Mesendoderm (in vitro differentiated cells): ENCODE results near the gene YEATS4.

ENCODE experiments used
- DNase-seq: peaks from one replicate; pipeline ENCODE4 v3.0.0; 2013
- H2AK5ac ChIP-seq: 2 replicates; pipeline ENCODE4 v1.6.1; 2013; ENCODE audit warnings: low read length, inconsistent platforms
- H2BK120ac ChIP-seq: 2 replicates; pipeline ENCODE4 v1.6.1; 2013; ENCODE audit warnings: low read depth, mild to moderate bottlenecking, low read length, moderate library complexity, mixed read lengths
- H2BK15ac ChIP-seq: replicated peaks from 2 replicates; pipeline ENCODE4 v1.6.1; 2013; ENCODE audit warnings: low read depth, mild to moderate bottlenecking, moderate library complexity
- H2BK5ac ChIP-seq: 2 replicates; pipeline ENCODE4 v1.6.1; 2013; ENCODE audit warnings: low read length, inconsistent platforms
- H3K18ac ChIP-seq: 2 replicates; pipeline ENCODE4 v1.6.1; 2013; ENCODE audit warnings: mild to moderate bottlenecking, low read length, mixed read lengths
- H3K23ac ChIP-seq: one replicate; pipeline ENCODE4 v1.6.1; 2013; ENCODE audit warnings: low read length
- H3K27ac ChIP-seq: 2 replicates; pipeline ENCODE4 v1.5.1; 2013; ENCODE audit warnings: low read depth, mild to moderate bottlenecking, inconsistent platforms, low read length, moderate library complexity
- H3K27me3 ChIP-seq: 2 replicates; pipeline ENCODE4 v1.6.1; 2013; ENCODE audit warnings: low read length, control low read depth, mild to moderate bottlenecking, inconsistent platforms; ENCODE audit not compliant: insufficient read depth, poor library complexity
- H3K36me3 ChIP-seq: 2 replicates; pipeline ENCODE4 v1.6.1; 2013; ENCODE audit warnings: low read length, inconsistent platforms; ENCODE audit not compliant: control insufficient read depth, insufficient read depth
- H3K4ac ChIP-seq: one replicate; pipeline ENCODE4 v1.6.1; 2013; ENCODE audit warnings: low read depth, mild to moderate bottlenecking, low read length, moderate library complexity
- H3K4me1 ChIP-seq: 2 replicates; pipeline ENCODE4 v1.6.1; 2013; ENCODE audit warnings: low read depth, low read length, inconsistent platforms; ENCODE audit not compliant: control insufficient read depth
- H3K4me2 ChIP-seq: 2 replicates; pipeline ENCODE4 v1.6.1; 2013; ENCODE audit warnings: low read length
- H3K4me3 ChIP-seq: 2 replicates; pipeline ENCODE4 v1.5.1; 2013; ENCODE audit warnings: mild to moderate bottlenecking, low read length
- H3K56ac ChIP-seq: one replicate; pipeline ENCODE4 v1.6.1; 2013; ENCODE audit warnings: low read length
- H3K79me1 ChIP-seq: 2 replicates; pipeline ENCODE4 v1.6.1; 2013; ENCODE audit warnings: low read length, inconsistent platforms
- H3K79me2 ChIP-seq: 2 replicates; pipeline ENCODE4 v1.6.1; 2013; ENCODE audit warnings: mild to moderate bottlenecking, low read length; ENCODE audit not compliant: control insufficient read depth, insufficient read depth
- H3K9ac ChIP-seq: 2 replicates; pipeline ENCODE4 v1.6.1; 2013; ENCODE audit warnings: low read length, inconsistent platforms
- H4K5ac ChIP-seq: one replicate; pipeline ENCODE4 v1.6.1; 2013; ENCODE audit warnings: low read length
- H4K8ac ChIP-seq: one replicate; pipeline ENCODE4 v1.6.1; 2013; ENCODE audit warnings: low read depth, mild to moderate bottlenecking, control low read depth, low read length, moderate library complexity
- WGBS: extraction: QIAGEN DNeasy Blood & Tissue Kit; methylation state at CpG from one replicate; pipeline ENCODE4 v1.1.7; 2013; ENCODE audit warnings: low lambda C conversion rate, missing lambda C conversion rate; ENCODE audit not compliant: insufficient coverage; ENCODE audit errors: extremely low coverage; 5-methylcytosine and 5-hydroxymethylcytosine counted together

Gene YEATS4

GRCh38 chr12:69338936-69339335, 20.6 kb upstream of the YEATS4 start:
- no peak overlapping the region for H2BK120ac ChIP-seq
- H3K4me3 ChIP-seq = no peak overlapping the region
- H2BK15ac ChIP-seq = no peak overlapping the region
- no peak overlapping the region for H3K18ac ChIP-seq
- no peak overlapping the region for H3K4me2 ChIP-seq
- DNase-seq = no peak
- no peak overlapping the region for H4K5ac ChIP-seq
- H3K79me2 ChIP-seq = no peaks in the 10 kb centered on the region
- no peaks in the 10 kb centered on the region for H3K36me3 ChIP-seq
- no peak overlapping the region for H2AK5ac ChIP-seq
- H3K23ac ChIP-seq = no peak overlapping the region
- no peak overlapping the region for H3K4ac ChIP-seq
- H3K4me1 ChIP-seq = no peaks in the 10 kb centered on the region
- H3K9ac ChIP-seq = no peak overlapping the region
- no peaks in the 10 kb centered on the region for H3K79me1 ChIP-seq
- H3K27ac ChIP-seq = no peak overlapping the region
- no peak overlapping the region for H3K56ac ChIP-seq
- H3K27me3 ChIP-seq = no peaks in the 10 kb centered on the region
- H4K8ac ChIP-seq = no peak overlapping the region
- H2BK5ac ChIP-seq = no peak overlapping the region

- Histone ChIP-seq H3K23ac (no peak overlapping the region), H2BK15ac (no peak overlapping the region), H4K8ac (no peak overlapping the region), H4K5ac (no peak overlapping the region), H3K9ac (no peak overlapping the region), H3K79me2 (no peaks in the 10 kb centered on the region), H3K4ac (no peak overlapping the region), H3K4me2 (no peak overlapping the region), H2BK120ac (no peak overlapping the region), H3K79me1 (no peaks in the 10 kb centered on the region), H3K36me3 (no peaks in the 10 kb centered on the region), H3K56ac (no peak overlapping the region), H2BK5ac (no peak overlapping the region), H3K27me3 (no peaks in the 10 kb centered on the region), H3K4me3 (no peak overlapping the region), H3K18ac (no peak overlapping the region), H2AK5ac (no peak overlapping the region), H3K4me1 (no peaks in the 10 kb centered on the region), H3K27ac (no peak overlapping the region)
- WGBS = no CpG with 5 or more reads among the region's 2 CpGs
- DNase-seq = no peak
Observed at GRCh38 chr12:69339999-69340398, 19.5 kb upstream of the YEATS4 start.

DNA sequence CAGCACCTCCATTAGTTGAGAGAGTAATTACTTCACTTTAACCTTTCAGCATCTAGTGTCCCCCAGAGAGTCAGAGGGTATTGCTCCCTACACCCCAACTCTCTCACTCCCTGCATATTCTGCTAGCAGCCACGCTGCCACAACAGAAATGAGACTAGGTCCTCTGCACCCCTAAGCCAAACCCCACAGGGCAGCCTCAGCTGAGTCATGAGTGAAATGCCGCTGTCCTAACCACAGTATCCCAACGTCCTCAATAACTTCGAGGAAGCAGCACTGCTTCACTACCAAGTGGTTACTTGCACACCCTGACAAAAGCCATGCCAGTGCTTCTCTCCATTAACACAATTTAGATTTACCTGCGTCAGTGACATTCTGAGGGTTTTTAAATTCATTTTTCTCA, 18.2 kb upstream of the YEATS4 start:
- no peak overlapping the region for H3K56ac ChIP-seq
- no peak overlapping the region for H3K27ac ChIP-seq
- H3K4me1 ChIP-seq = no peaks in the 10 kb centered on the region
- no peaks in the 10 kb centered on the region for H3K27me3 ChIP-seq
- H2BK15ac ChIP-seq = no peak overlapping the region
- no peak overlapping the region for H3K4me3 ChIP-seq
- no peak overlapping the region for H3K18ac ChIP-seq
- no peak overlapping the region for H2BK120ac ChIP-seq
- DNase-seq = no peak
- H3K4ac ChIP-seq = no peak overlapping the region
- H3K79me2 ChIP-seq = no peaks in the 10 kb centered on the region
- H3K36me3 ChIP-seq = no peaks in the 10 kb centered on the region
- no peak overlapping the region for H3K23ac ChIP-seq
- H3K9ac ChIP-seq = no peak overlapping the region
- no peaks in the 10 kb centered on the region for H3K79me1 ChIP-seq
- no peak overlapping the region for H2BK5ac ChIP-seq
- no CpG with 5 or more reads among the region's 5 CpGs for WGBS
- H4K5ac ChIP-seq = no peak overlapping the region
- H3K4me2 ChIP-seq = no peak overlapping the region
- no peak overlapping the region for H2AK5ac ChIP-seq
- no peak overlapping the region for H4K8ac ChIP-seq

DNA sequence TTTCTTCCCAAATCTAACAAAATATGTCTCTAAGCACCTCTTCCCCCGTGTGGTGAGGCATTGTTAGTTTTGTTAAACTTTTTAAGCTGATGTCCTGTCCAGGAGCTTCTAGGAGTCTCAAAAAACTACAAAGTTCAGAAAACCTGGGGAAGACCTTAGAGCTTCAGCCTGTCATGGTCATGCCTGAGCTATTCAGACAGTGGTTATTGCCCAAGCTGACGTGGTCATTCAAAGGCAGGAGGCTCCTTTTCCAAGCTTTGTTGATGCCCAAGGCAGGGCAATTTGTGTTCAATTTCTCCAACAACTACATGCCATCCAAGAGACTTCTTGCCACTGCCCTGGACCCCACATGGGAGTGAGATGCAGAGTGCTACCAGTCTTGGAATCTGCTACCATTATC, 17.1 kb upstream of the YEATS4 start:
- Histone ChIP-seq H3K79me1 (no peaks in the 10 kb centered on the region), H3K79me2 (no peaks in the 10 kb centered on the region), H2AK5ac (no peak overlapping the region), H4K5ac (no peak overlapping the region), H4K8ac (no peak overlapping the region), H3K4ac (no peak overlapping the region), H2BK15ac (no peak overlapping the region), H2BK5ac (no peak overlapping the region), H2BK120ac (no peak overlapping the region), H3K36me3 (no peaks in the 10 kb centered on the region), H3K18ac (no peak overlapping the region), H3K23ac (no peak overlapping the region), H3K4me1 (no peaks in the 10 kb centered on the region), H3K27me3 (no peaks in the 10 kb centered on the region), H3K56ac (no peak overlapping the region), H3K27ac (no peak overlapping the region), H3K9ac (no peak overlapping the region), H3K4me3 (no peak overlapping the region), H3K4me2 (no peak overlapping the region)
- no CpG with 5 or more reads among the region's 2 CpGs for WGBS
- DNase-seq = no peak

DNA sequence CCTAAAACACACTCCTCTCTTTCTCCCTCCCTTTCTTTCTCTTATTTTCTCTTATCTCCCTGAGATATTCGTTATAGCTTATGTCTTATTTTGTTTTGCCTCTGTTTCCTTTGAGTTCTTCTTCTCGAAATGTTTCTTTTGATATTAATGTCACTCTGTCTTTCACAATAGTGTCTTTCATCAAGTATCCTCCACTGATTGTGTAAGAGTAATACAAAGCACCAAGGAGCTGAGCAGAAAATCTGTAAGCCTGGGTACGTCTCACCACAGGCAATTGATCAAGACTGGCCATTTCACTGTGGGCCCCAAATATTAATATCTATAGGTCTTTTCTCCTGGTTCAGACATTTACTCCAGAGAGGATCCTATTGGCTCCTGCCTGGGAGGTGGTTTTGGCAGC, 16.2 kb upstream of the YEATS4 start:
- Histone ChIP-seq H4K5ac (no peak overlapping the region), H4K8ac (no peak overlapping the region), H3K4me3 (no peak overlapping the region), H3K79me1 (no peaks in the 10 kb centered on the region), H3K27ac (no peak overlapping the region), H3K18ac (no peak overlapping the region), H2BK5ac (no peak overlapping the region), H3K56ac (no peak overlapping the region), H2BK15ac (no peak overlapping the region), H3K27me3 (no peaks in the 10 kb centered on the region), H2AK5ac (no peak overlapping the region), H3K4me2 (no peak overlapping the region), H3K4ac (no peak overlapping the region), H3K36me3 (no peaks in the 10 kb centered on the region), H3K79me2 (no peaks in the 10 kb centered on the region), H3K4me1 (no peaks in the 10 kb centered on the region), H3K9ac (no peak overlapping the region), H3K23ac (no peak overlapping the region), H2BK120ac (no peak overlapping the region)
- WGBS = no CpG with 5 or more reads among the region's 3 CpGs
- no peak for DNase-seq

- no CpG with 5 or more reads among the region's 3 CpGs for WGBS
- H3K4ac ChIP-seq = no peak overlapping the region
- H2AK5ac ChIP-seq = no peak overlapping the region
- no peak overlapping the region for H3K18ac ChIP-seq
- H3K4me2 ChIP-seq = no peak overlapping the region
- H4K5ac ChIP-seq = no peak overlapping the region
- H2BK5ac ChIP-seq = no peak overlapping the region
- H3K79me1 ChIP-seq = no peaks in the 10 kb centered on the region
- H3K4me3 ChIP-seq = no peak overlapping the region
- H2BK15ac ChIP-seq = no peak overlapping the region
- H3K23ac ChIP-seq = no peak overlapping the region
- no peak overlapping the region for H3K27ac ChIP-seq
- no peaks in the 10 kb centered on the region for H3K79me2 ChIP-seq
- no peak overlapping the region for H3K56ac ChIP-seq
- H2BK120ac ChIP-seq = no peak overlapping the region
- H3K9ac ChIP-seq = no peak overlapping the region
- H3K27me3 ChIP-seq = no peaks in the 10 kb centered on the region
- DNase-seq = no peak
- H4K8ac ChIP-seq = no peak overlapping the region
- H3K36me3 ChIP-seq = no peaks in the 10 kb centered on the region
- no peaks in the 10 kb centered on the region for H3K4me1 ChIP-seq
Observed at GRCh38 chr12:69343885-69344612, 15.5 kb upstream of the YEATS4 start.
